SK-N-MC (cell line): ENCODE results near the gene SREK1IP1.
"Not testable (repeated sequence)": the region's sequence is repeated elsewhere in the genome, so short reads cannot be mapped to it uniquely, and the experiment has no call there.

Experiments used
- DNase-seq: peaks from one replicate; pipeline ENCODE4 v3.0.0-alpha.2; 2011; ENCODE audit warnings: low read depth, low spot score
- H3K27ac ChIP-seq: fragments of 200-600 bp; sonication (generic); 2 replicates; pipeline ENCODE4 v1.5.1; 2016; ENCODE audit warnings: mixed run types
- H3K36me3 ChIP-seq: fragments of 200-600 bp; sonication (generic); 2 replicates; pipeline ENCODE4 v1.6.1; 2017; ENCODE audit warnings: antibody characterized with exemption, low read length, mixed read lengths; ENCODE audit not compliant: insufficient read depth
- H3K4me3 ChIP-seq: fragments of 200-600 bp; sonication (generic); 2 replicates; pipeline ENCODE4 v1.5.1; 2016
- H3K9ac ChIP-seq: fragments of 200-600 bp; sonication (generic); 2 replicates; pipeline ENCODE4 v1.8.0; 2017; ENCODE audit warnings: mixed run types, mixed read lengths; ENCODE audit not compliant: insufficient read length
- H3K9me3 ChIP-seq: fragments of 200-600 bp; sonication (generic); 2 replicates; pipeline ENCODE4 v1.6.1; 2017; ENCODE audit warnings: low read depth, mild to moderate bottlenecking, antibody characterized with exemption, low read length, moderate library complexity, mixed read lengths
- EZH2 ChIP-seq: fragments of 200-600 bp; sonication (generic); IDR thresholded peaks from one replicate; pipeline ENCODE4 v1.6.1; 2017; ENCODE audit warnings: antibody characterized with exemption
- FOXP2 ChIP-seq: optimal IDR thresholded peaks from 2 replicates; pipeline ENCODE3; 2011; ENCODE audit warnings: mild to moderate bottlenecking, moderate library complexity; ENCODE audit not compliant: insufficient read depth; ENCODE audit errors: extremely low read length, control extremely low read depth
- POLR2AphosphoS5 ChIP-seq: IDR thresholded peaks from 2 replicates; pipeline ENCODE4 v1.6.1; 2012; ENCODE audit warnings: mild to moderate bottlenecking, low read depth, low read length, borderline replicate concordance

Gene SREK1IP1

GRCh38 chr5:64700765-64701164 is 67.7 kb downstream of the SREK1IP1 start:
- no peak for TF ChIP-seq POLR2AphosphoS5
- no peak for TF ChIP-seq EZH2
- TF ChIP-seq FOXP2: no peak
- H3K36me3 ChIP-seq: no peaks in the 10 kb centered on the region
- no peak overlapping the region for H3K9ac ChIP-seq
- no peaks in the 10 kb centered on the region for H3K9me3 ChIP-seq
- no peak overlapping the region for H3K27ac ChIP-seq
- no peak for DNase-seq
- no peak overlapping the region for H3K4me3 ChIP-seq

- not testable (repeated sequence) for H3K4me3 ChIP-seq, H3K36me3 ChIP-seq, H3K27ac ChIP-seq, H3K9me3 ChIP-seq, DNase-seq, H3K9ac ChIP-seq
Measured at GRCh38 chr5:64696414-64696813, 72.1 kb downstream of the SREK1IP1 start.

- Histone ChIP-seq H3K4me3 (no peak overlapping the region), H3K27ac (no peak overlapping the region), H3K9ac (no peak overlapping the region), H3K36me3 (no peaks in the 10 kb centered on the region), H3K9me3 (no peaks in the 10 kb centered on the region)
- no peak for DNase-seq
- no peak for TF ChIP-seq EZH2
- TF ChIP-seq FOXP2: no peak
- TF ChIP-seq POLR2AphosphoS5: no peak
Measured at GRCh38 chr5:64693636-64694035, 74.9 kb downstream of the SREK1IP1 start.

- Histone ChIP-seq H3K36me3 (no peaks in the 10 kb centered on the region), H3K9me3 (no peaks in the 10 kb centered on the region), H3K4me3 (peak overlapping the region; percentile 72), H3K27ac (no peak overlapping the region), H3K9ac (no peak overlapping the region)
- DNase-seq: no peak
- TF ChIP-seq POLR2AphosphoS5 (no peak), FOXP2 (no peak), EZH2 (no peak)
Measured at GRCh38 chr5:64691291-64691690, 77.2 kb downstream of the SREK1IP1 start.

GRCh38 chr5:64690417-64691151 is 77.9 kb downstream of the SREK1IP1 start, which contains the start of gene SHISAL2B:
Gene SHISAL2B, plus strand, starts transcription at chr5:64690503. Its CDS starts 121 bp downstream, at chr5:64690624.
- DNase-seq: no peak
- H3K36me3 ChIP-seq: no peaks in the 10 kb centered on the region
- H3K4me3 ChIP-seq: peak within 1 kb of the TSS; percentile 72
- TF ChIP-seq EZH2: peak; percentile 50
- TF ChIP-seq FOXP2: no peak
- no peak within 1 kb of the TSS for H3K9ac ChIP-seq
- H3K27ac ChIP-seq: no peak within 1 kb of the TSS
- H3K9me3 ChIP-seq: no peaks in the 10 kb centered on the region

- H3K9me3 ChIP-seq: no peaks in the 10 kb centered on the region
- no peak overlapping the region for H3K9ac ChIP-seq
- no peaks in the 10 kb centered on the region for H3K36me3 ChIP-seq
- H3K4me3 ChIP-seq: peak overlapping the region; percentile 72
- no peak for DNase-seq
- no peak overlapping the region for H3K27ac ChIP-seq
- no peak for TF ChIP-seq EZH2
- no peak for TF ChIP-seq POLR2AphosphoS5
- no peak for TF ChIP-seq FOXP2
Measured at GRCh38 chr5:64690104-64690416, 78.4 kb downstream of the SREK1IP1 start.

DNA sequence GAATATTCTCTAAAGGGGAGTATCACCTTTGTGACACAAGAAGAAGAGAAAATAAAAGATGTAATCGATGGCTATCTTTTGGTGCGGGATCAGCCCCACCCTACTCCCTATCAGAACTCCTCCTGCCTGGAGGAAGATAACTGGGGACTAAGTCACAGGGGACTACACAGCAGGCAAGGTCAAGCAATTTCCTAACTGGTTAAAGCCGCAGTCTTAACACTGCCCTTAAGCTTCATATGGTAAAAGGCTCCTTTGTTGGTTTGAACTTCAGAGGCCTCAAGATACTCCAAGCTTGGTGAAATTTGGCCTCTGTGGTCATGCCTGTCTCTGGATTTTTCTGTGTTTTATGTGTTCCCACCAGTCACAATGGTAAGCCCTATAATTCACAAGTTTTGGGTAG is 79.5 kb downstream of the SREK1IP1 start:
- no peaks in the 10 kb centered on the region for H3K36me3 ChIP-seq
- H3K27ac ChIP-seq: no peak overlapping the region
- no peak for TF ChIP-seq EZH2
- TF ChIP-seq POLR2AphosphoS5: no peak
- no peak overlapping the region for H3K4me3 ChIP-seq
- no peaks in the 10 kb centered on the region for H3K9me3 ChIP-seq
- no peak for DNase-seq
- H3K9ac ChIP-seq: no peak overlapping the region

DNA sequence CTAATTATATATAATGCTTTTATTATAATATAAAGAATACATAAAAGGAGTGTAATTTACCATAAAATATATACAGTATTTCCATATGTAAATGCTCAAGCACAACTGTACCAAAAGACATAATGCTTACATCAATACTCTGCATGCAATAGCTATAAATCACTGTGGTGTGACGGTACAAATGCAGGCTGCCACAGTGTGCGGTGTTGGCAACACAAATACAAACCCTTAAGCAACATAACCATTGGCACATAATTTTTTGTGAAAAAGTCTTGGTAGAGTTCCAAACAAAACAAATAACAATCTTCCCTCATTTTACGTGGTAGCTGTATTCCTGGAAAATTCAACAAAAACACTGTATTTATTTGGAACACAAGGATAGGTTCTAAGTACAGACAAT is 80.1 kb downstream of the SREK1IP1 start:
- no peak for DNase-seq
- H3K4me3 ChIP-seq: no peak overlapping the region
- TF ChIP-seq EZH2: no peak
- no peak for TF ChIP-seq FOXP2
- no peak for TF ChIP-seq POLR2AphosphoS5
- H3K9me3 ChIP-seq: no peaks in the 10 kb centered on the region
- no peaks in the 10 kb centered on the region for H3K36me3 ChIP-seq
- no peak overlapping the region for H3K27ac ChIP-seq
- no peak overlapping the region for H3K9ac ChIP-seq

DNA sequence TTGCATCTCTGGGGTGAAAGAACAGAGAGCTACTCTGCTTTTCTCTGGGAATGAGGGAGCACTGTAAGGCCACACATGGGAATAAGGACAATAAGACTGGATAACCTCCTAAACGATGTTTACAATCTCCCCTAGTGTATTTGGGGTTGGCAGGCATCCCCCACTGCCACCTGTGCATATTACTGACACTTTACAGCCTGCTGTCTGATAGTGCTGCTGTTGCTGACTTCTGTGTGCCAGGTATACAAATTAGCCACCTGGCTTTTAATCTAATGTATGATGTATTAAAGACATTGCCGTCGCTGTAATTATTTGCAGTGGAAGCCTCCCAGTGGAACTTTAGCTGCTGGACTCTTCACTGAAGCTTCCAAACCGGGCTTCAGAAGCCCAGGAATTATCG is 82.6 kb downstream of the SREK1IP1 start:
- H3K4me3 ChIP-seq: no peak overlapping the region
- DNase-seq: no peak
- TF ChIP-seq FOXP2: no peak
- no peak for TF ChIP-seq POLR2AphosphoS5
- TF ChIP-seq EZH2: no peak

GRCh38 chr5:64682608-64683007 is 85.9 kb downstream of the SREK1IP1 start:
- Histone ChIP-seq H3K9ac (no peak overlapping the region), H3K36me3 (no peaks in the 10 kb centered on the region), H3K9me3 (no peaks in the 10 kb centered on the region), H3K4me3 (no peak overlapping the region), H3K27ac (no peak overlapping the region)
- TF ChIP-seq EZH2: no peak
- TF ChIP-seq POLR2AphosphoS5: no peak
- no peak for TF ChIP-seq FOXP2
- no peak for DNase-seq

More for the DNA sequence above, 82.6 kb downstream of the SREK1IP1 start:
- H3K36me3 ChIP-seq: no peaks in the 10 kb centered on the region
- no peaks in the 10 kb centered on the region for H3K9me3 ChIP-seq
- no peak overlapping the region for H3K9ac ChIP-seq
- H3K27ac ChIP-seq: no peak overlapping the region
